Endodermal cell (in vitro differentiated cells): ENCODE measurements around the gene TMEM119. TPM values are rescaled to one million over a fixed set of nuclear protein-coding genes. Genes with fewer than 3 reads are reported as not detected.
"Not testable (repeated sequence)": the region's sequence is repeated elsewhere in the genome, so short reads cannot be mapped to it uniquely, and the experiment has no call there.

Source experiments
- DNase-seq: peaks from one replicate; pipeline ENCODE4 v3.0.0-alpha.2; 2017
- H3K27ac ChIP-seq: 2 replicates; pipeline ENCODE4 v1.5.1; 2013; ENCODE audit warnings: mild to moderate bottlenecking, low read depth, low read length, moderate library complexity
- H3K27me3 ChIP-seq: 2 replicates; pipeline ENCODE4 v1.6.1; 2013; ENCODE audit warnings: mild to moderate bottlenecking, low read length, moderate library complexity; ENCODE audit not compliant: insufficient read depth, control insufficient read depth, poor library complexity, severe bottlenecking
- H3K36me3 ChIP-seq: 2 replicates; pipeline ENCODE4 v1.7.0; 2013; ENCODE audit warnings: mild to moderate bottlenecking, low read length, moderate library complexity; ENCODE audit not compliant: control insufficient read depth, insufficient read depth
- H3K4me1 ChIP-seq: one replicate; pipeline ENCODE4 v1.7.0; 2013; ENCODE audit warnings: low read length; ENCODE audit not compliant: control insufficient read depth, insufficient read depth
- H3K4me3 ChIP-seq: 2 replicates; pipeline ENCODE4 v1.5.1; 2013; ENCODE audit warnings: mild to moderate bottlenecking, low read length, moderate library complexity
- H3K9ac ChIP-seq: 2 replicates; pipeline ENCODE4 v1.6.1; 2013; ENCODE audit warnings: mild to moderate bottlenecking, low read length, moderate library complexity; ENCODE audit not compliant: poor library complexity, severe bottlenecking; ENCODE audit errors: extremely low read depth
- H3K9me3 ChIP-seq: 2 replicates; pipeline ENCODE4 v1.6.1; 2013; ENCODE audit warnings: mild to moderate bottlenecking, low read length, moderate library complexity; ENCODE audit not compliant: control insufficient read depth
- H3K27ac Mint-ChIP-seq: 2 replicates; pipeline ENCODE4 v1.8.0; 2020; ENCODE audit warnings: mixed read lengths
- H3K27me3 Mint-ChIP-seq: 2 replicates; pipeline ENCODE4 v1.8.0; 2021; ENCODE audit warnings: mild to moderate bottlenecking, mixed read lengths; ENCODE audit not compliant: insufficient read depth
- H3K36me3 Mint-ChIP-seq: 2 replicates; pipeline ENCODE4 v1.8.0; 2020; ENCODE audit warnings: low read depth, mixed read lengths
- H3K4me1 Mint-ChIP-seq: 2 replicates; pipeline ENCODE4 v1.8.0; 2020; ENCODE audit warnings: mixed read lengths
- H3K4me3 Mint-ChIP-seq: 2 replicates; pipeline ENCODE4 v1.8.0; 2020; ENCODE audit warnings: mild to moderate bottlenecking, moderate library complexity, mixed read lengths
- H3K9me3 Mint-ChIP-seq: 2 replicates; pipeline ENCODE4 v1.8.0; 2020; ENCODE audit warnings: mild to moderate bottlenecking, mixed read lengths
- WGBS, 2 experiments: methylation state at CpG; one replicate each; pipeline versions ENCODE4 v1.1.5 to v1.1.7; 2013; ENCODE audit warnings: missing lambda C conversion rate in 2 of 2, mixed read lengths in 1 of 2; ENCODE audit not compliant: insufficient coverage in 1 of 2, insufficient read length in 1 of 2; 5-methylcytosine and 5-hydroxymethylcytosine counted together
- total RNA-seq, 2 donors: library from RNA; stranded (reverse); fragmentation: NEBNext Ultra II Directional in 1 of 2; extraction: Animal tissue kit (Norgen Biotek cat#: 25700) in 1 of 2; gene quantifications; 2 replicates in 1 of 2; 3 replicates in 1 of 2; pipeline ENCODE4 v1.2.1, GENCODE V29; 2021
- TF ChIP-seq, protein P1 (sequence below): fragments of 200-600 bp; sonication (generic); conservative IDR thresholded peaks from 2 replicates; pipeline ENCODE4 v1.5.0; 2021; ENCODE audit warnings: antibody characterized with exemption, mild to moderate bottlenecking

The TMEM119 gene
- total RNA-seq, 2 donors from 2014 or later: 0.11 to 0.15 TPM

DNA sequence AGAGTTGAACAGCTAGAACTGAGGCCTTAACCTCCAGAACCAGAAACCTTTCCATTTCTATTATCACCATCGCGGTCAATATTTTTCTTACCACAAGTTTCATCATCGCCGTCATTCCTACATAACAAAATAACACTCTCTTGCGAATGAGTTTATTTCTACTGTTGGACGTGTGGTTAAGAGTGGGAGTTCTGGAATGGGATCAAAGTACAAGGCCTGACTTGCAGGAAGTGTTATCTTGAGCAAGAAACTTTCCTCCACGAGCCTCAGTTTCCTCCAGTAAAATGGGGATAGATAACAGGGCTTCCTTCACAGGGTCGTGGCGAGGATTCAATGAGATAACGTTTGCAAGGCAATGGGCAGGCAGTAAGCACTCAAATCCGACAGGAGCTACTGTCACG is 37.6 kb downstream of the TMEM119 start:
- H3K4me3 Mint-ChIP-seq: peak overlapping the region; percentile 94
- no peaks in the 10 kb centered on the region for H3K9me3 ChIP-seq
- peak overlapping the region; percentile 100 for H3K27ac Mint-ChIP-seq
- DNase-seq: no peak
- TF ChIP-seq, protein P1, sequence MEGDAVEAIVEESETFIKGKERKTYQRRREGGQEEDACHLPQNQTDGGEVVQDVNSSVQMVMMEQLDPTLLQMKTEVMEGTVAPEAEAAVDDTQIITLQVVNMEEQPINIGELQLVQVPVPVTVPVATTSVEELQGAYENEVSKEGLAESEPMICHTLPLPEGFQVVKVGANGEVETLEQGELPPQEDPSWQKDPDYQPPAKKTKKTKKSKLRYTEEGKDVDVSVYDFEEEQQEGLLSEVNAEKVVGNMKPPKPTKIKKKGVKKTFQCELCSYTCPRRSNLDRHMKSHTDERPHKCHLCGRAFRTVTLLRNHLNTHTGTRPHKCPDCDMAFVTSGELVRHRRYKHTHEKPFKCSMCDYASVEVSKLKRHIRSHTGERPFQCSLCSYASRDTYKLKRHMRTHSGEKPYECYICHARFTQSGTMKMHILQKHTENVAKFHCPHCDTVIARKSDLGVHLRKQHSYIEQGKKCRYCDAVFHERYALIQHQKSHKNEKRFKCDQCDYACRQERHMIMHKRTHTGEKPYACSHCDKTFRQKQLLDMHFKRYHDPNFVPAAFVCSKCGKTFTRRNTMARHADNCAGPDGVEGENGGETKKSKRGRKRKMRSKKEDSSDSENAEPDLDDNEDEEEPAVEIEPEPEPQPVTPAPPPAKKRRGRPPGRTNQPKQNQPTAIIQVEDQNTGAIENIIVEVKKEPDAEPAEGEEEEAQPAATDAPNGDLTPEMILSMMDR: no peak
- peaks cover 35% of the 10 kb centered on the region for H3K36me3 Mint-ChIP-seq
- H3K4me1 Mint-ChIP-seq: peaks cover 19% of the 10 kb centered on the region
- H3K9me3 Mint-ChIP-seq: no peaks in the 10 kb centered on the region
- no peaks in the 10 kb centered on the region for H3K27me3 ChIP-seq
- peak overlapping the region; percentile 98 for H3K9ac ChIP-seq
- H3K27me3 Mint-ChIP-seq: no peaks in the 10 kb centered on the region
- 0 to 5% methylated on average over 9 to 12 of the region's 12 CpGs for WGBS, 2 experiments
- H3K27ac ChIP-seq: peak overlapping the region; percentile 98
- no peaks in the 10 kb centered on the region for H3K4me1 ChIP-seq
- H3K4me3 ChIP-seq: peak overlapping the region; percentile 94
- H3K36me3 ChIP-seq: peaks cover 37% of the 10 kb centered on the region

DNA sequence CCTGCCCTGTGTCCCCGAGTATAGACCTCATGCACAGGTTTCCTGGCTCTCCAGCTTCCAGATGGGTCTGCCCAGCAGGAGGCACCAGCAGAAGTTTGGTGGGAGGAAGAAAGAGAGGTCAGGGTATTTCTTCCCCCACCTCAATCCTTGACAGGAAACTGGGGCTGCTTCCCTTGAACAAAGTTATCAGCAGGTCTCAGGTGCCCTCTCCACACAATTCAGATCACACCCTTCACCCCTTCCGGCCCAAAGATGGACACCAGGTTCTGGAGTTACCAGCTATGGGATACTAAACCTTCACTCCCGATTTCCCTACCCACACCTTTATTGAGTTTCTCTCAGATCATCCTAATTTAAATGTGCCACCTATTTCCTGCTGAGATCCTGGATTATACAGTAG is 38.1 kb downstream of the TMEM119 start:
- DNase-seq: peak; percentile 59
- Histone ChIP-seq H3K36me3 (peaks cover 31% of the 10 kb centered on the region), H3K9me3 (no peaks in the 10 kb centered on the region), H3K27ac (no peak overlapping the region), H3K4me3 (peak overlapping the region; percentile 94), H3K27me3 (no peaks in the 10 kb centered on the region), H3K9ac (peak overlapping the region; percentile 98), H3K4me1 (no peaks in the 10 kb centered on the region)
- H3K36me3 Mint-ChIP-seq: peaks cover 34% of the 10 kb centered on the region
- H3K27me3 Mint-ChIP-seq: no peaks in the 10 kb centered on the region
- H3K27ac Mint-ChIP-seq: peak overlapping the region; percentile 100
- H3K4me1 Mint-ChIP-seq: peaks cover 23% of the 10 kb centered on the region
- TF ChIP-seq, protein P1: no peak
- peak overlapping the region; percentile 94 for H3K4me3 Mint-ChIP-seq
- H3K9me3 Mint-ChIP-seq: no peaks in the 10 kb centered on the region
- 69 to 89% methylated on average over 2 to 3 of the region's 3 CpGs for WGBS, 2 experiments

DNA sequence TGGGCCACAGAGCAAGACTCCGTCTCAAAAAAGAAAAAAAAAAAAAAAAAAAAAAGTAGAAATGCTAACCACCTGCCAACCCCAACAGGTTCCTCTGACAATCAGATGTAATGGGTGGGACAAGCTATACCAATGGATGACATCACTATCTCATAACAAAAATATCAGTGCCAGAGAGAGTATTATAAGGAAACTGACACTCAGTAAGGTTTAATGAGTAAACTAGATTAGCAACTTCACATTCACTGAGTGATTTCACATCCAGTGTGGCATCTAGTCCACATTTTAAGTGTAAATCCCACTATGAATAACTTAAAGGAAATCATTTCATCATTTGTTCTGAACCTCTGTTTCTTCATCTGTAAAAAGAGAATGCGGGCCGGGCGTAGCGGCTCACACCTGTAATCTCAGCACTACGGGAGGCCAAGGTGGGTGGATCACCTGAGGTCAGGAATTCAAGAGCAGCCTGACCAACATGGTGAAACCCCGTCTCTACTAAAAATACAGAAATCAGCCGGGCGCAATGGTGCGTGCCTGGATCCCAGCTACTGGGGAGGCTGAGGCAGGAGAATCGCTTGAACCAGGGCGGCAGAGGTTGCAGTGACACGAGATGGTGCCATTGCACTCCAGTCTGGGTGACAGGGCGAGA is 38.8 kb downstream of the TMEM119 start:
- Mint-ChIP-seq H3K27me3 (no peaks in the 10 kb centered on the region), H3K4me3 (peak overlapping the region; percentile 94), H3K4me1 (peaks cover 24% of the 10 kb centered on the region), H3K9me3 (no peaks in the 10 kb centered on the region), H3K36me3 (peaks cover 27% of the 10 kb centered on the region), H3K27ac (peak overlapping the region; percentile 100)
- TF ChIP-seq, protein P1: no peak
- Histone ChIP-seq H3K9ac (peak overlapping the region; percentile 98), H3K9me3 (no peaks in the 10 kb centered on the region), H3K36me3 (peaks cover 25% of the 10 kb centered on the region), H3K27me3 (no peaks in the 10 kb centered on the region), H3K27ac (no peak overlapping the region), H3K4me3 (peak overlapping the region; percentile 94), H3K4me1 (no peaks in the 10 kb centered on the region)
- WGBS, 2 experiments: 86 to 89% methylated on average over 9 to 12 of the region's 14 CpGs
- peak; percentile 72 for DNase-seq

DNA sequence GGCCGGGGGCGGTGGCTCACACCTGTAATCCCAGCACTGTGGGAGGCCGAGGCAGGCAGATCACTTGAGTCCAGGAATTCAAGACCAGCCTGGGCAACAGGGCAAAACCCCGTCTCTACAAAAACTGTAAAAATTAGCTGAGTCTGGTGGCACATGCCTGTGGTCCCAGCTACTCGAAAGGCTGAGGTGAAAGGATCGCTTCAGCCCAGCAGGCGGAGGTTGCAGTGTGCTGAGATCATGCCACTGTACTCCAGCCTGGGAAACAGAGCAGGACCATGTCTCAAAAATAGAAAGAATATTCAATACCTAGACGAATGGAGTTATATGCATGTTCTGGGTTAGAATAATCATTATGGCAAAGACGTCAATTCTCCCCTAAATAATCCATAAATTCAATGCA is 42.5 kb downstream of the TMEM119 start:
- H3K27ac ChIP-seq, H3K27me3 ChIP-seq, H3K27me3 Mint-ChIP-seq, H3K9me3 Mint-ChIP-seq, H3K4me3 ChIP-seq, H3K9ac ChIP-seq, H3K9me3 ChIP-seq, H3K4me1 ChIP-seq, H3K4me3 Mint-ChIP-seq: not testable (repeated sequence)
- peak; percentile 58 for DNase-seq
- H3K4me1 Mint-ChIP-seq: peaks cover 21% of the 10 kb centered on the region
- peaks cover 25% of the 10 kb centered on the region for H3K36me3 Mint-ChIP-seq
- H3K36me3 ChIP-seq: peaks cover 30% of the 10 kb centered on the region
- H3K27ac Mint-ChIP-seq: peak overlapping the region; percentile 44
- WGBS, 2 experiments: 94 to 96% methylated on average over 7 to 8 of the region's 9 CpGs
